GM18870 (cell line): Measurements from ENCODE around the gene FAM118A.
"Not testable (repeated sequence)": the region's sequence is repeated elsewhere in the genome, so short reads cannot be mapped to it uniquely, and the experiment has no call there.

Source experiments
- ATAC-seq: cut with Tn5 transposase; IDR thresholded peaks from one replicate; pipeline ENCODE4 v1.9.1; 2021; ENCODE audit warnings: moderate library complexity; ENCODE audit not compliant: unreplicated experiment

Gene FAM118A

GRCh38 chr22:45329530-45329936 lies 19.8 kb downstream of the FAM118A start:
- no peak for ATAC-seq

- ATAC-seq: no peak
Measured at GRCh38 chr22:45330548-45330947, 20.8 kb downstream of the FAM118A start.

- no peak for ATAC-seq
Measured at GRCh38 chr22:45331486-45331885, 21.8 kb downstream of the FAM118A start.

GRCh38 chr22:45332001-45332400 lies 22.3 kb downstream of the FAM118A start:
- ATAC-seq: no peak

- ATAC-seq: no peak
Measured at GRCh38 chr22:45334068-45334467, 24.3 kb downstream of the FAM118A start.

GRCh38 chr22:45334528-45334927 lies 24.8 kb downstream of the FAM118A start:
- ATAC-seq: no peak

DNA sequence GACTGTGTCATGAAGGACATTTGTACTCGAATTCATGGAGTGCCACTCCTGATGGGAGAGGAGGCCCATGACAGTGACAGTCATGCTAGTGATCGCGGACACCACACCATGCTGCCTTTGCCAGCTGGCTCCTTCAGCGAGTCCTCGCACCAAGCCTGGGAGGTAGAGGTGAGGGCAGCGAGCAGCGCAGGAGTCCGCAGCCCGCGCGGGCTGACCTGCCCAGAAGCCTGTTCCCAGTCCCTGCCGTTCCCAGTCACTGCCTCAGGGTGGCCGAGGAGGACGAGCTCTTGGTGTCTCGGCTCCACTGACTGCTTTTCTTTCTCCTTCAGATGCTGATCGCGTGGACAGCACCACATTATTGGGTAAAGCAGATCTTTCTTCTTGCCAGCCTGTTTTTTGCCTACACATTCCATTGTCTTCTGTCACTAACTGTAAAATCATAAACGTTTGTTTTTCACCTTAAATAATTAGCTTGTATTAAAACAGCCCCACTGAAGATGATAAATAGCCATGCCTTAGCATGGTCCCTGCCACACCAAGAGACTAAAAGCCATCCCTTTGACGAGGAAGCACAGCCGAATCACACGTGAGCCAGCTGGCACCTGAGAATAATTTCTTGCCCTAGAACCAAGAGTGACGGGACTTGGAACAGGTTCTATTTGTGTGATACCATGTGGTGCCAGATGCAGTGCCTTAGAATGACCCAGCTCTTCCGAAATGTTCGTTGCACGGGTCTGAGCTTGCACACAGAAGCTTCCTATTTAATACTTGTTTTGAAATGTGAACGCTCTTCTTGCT lies 25.5 kb downstream of the FAM118A start:
- no peak for ATAC-seq

- no peak for ATAC-seq
Measured at GRCh38 chr22:45335854-45336522, 26.3 kb downstream of the FAM118A start.

GRCh38 chr22:45336971-45337431 lies 27.3 kb downstream of the FAM118A start:
- ATAC-seq: no peak

GRCh38 chr22:45337536-45337935 lies 27.8 kb downstream of the FAM118A start:
- no peak for ATAC-seq

DNA sequence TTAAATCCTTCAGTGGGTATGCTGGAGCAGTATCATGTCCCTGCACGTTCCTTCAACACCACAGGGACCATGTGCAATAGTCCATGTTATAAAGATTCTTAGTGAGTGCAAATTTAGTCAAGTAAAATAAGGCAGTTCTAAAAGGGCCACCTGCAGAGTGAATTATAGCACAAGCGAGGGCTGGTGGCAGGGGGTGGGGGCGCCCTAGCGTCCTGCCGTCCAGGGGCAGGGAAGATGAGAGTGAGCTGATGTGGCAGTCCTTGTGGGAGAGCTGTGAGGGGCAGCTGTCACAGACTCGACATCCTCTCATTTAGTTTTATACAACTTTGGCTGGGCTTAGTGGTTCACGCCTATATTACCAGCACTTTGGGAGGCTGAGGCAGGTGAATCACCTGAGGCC lies 29.1 kb downstream of the FAM118A start:
- ATAC-seq: no peak

DNA sequence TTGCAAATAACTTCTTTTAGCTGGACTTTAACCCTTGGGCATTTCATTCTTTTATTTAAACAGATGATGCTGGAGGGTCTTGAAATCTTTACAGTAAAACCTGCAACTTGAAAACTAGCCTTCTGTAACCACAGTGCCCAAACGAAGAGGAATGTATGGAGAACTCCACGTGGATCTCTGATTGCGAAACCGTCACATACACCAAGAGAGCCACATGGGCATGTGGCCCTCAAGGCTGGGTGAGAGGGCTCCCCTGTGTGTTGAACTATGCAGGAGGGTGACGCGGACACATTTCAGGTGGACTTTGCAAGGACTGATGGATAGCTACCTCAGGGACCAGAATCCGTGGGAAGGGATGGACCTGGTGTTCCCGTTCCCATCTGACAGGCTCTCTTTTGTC lies 30.6 kb downstream of the FAM118A start:
- ATAC-seq: no peak

DNA sequence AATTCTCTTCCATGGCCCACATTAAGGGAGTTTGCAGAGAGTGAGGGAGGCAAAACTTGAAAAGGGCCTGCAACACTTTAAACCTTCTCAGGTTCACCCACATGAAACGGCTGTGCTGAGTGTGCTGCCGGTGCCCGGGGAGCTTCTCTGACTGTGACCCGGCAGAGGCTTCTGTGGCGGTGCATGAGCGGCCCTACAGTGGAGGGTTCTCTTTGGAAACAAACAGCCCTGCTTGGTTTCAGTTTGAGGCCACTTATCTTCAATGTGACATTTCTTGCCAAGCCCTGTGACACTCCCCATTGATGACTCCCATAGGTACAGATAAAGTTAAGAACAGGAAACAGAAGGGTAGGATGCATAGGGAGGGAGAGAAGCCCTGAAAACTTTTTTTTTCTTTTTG lies 31.8 kb downstream of the FAM118A start:
- no peak for ATAC-seq

DNA sequence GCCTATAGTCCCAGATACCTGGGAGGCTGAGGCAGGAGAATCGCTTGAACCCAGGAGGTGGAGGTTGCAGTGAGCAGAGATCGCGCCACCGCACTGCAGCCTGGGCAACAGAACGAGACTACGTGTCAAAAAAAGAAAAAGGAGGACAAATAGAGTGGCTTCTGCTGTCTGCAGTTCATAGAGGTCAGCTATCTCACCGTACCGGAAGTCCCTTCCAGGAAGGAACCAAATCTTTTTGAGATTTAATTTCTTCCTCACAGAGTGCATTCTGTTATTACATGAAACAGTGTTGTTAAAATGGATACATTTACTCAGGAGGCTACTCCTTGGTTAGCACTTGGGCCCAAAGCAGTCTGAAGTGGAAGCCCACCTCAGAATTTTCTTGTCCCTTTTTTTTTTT lies 33.4 kb downstream of the FAM118A start:
- ATAC-seq: no peak

GRCh38 chr22:45344334-45344733 lies 34.6 kb downstream of the FAM118A start:
- no peak for ATAC-seq

DNA sequence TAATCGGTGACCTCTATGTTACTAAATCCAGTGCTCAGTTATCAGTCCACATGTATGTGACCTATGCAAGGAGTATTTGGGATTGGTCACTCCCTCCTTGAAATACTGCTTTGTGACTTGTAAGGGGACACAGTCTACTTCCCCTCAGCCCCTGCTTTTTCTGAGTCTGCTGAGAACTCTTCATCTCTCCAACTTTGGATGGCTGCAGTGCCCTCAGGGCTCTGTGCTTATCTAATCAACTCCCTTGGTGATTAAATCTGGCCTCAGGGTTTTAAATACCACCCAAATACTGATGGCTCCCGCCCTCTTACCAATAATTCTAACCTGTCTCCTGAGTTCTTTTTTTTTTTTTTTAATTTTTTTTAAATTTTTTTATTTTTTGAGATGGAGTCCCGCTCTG lies 40.2 kb downstream of the FAM118A start:
- ATAC-seq: no peak

GRCh38 chr22:45351956-45352355 lies 42.2 kb downstream of the FAM118A start:
- ATAC-seq: no peak

GRCh38 chr22:45352757-45353156 lies 43.0 kb downstream of the FAM118A start:
- ATAC-seq: not testable (repeated sequence)

DNA sequence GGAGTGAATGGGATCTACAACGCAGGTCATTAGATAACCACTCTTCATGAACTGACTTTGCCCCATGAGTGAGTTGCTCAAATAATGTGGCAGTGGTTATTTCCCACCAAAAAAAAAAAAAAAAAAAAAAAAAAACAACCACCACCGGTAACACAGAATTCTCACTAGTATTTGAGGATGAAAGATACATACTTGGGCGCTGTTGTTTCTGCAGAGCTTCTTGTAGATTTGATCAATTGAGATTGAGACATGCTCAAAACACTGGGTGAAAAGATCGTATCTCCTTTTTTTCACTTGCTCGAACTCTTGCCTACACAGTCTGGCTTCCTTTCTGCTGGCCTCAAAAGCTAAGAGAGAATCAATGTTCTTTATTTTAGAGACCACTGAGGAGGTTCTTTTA lies 44.1 kb downstream of the FAM118A start:
- ATAC-seq: no peak

GRCh38 chr22:45357490-45357889 lies 47.8 kb downstream of the FAM118A start:
- ATAC-seq: no peak

GRCh38 chr22:45358127-45358526 lies 48.4 kb downstream of the FAM118A start:
- ATAC-seq: no peak

- ATAC-seq: no peak
Measured at GRCh38 chr22:45359627-45360026, 49.9 kb downstream of the FAM118A start.
